Heart right ventricle (tissue), 16 donors: Measurements from ENCODE around the gene AFF2. TPM values are rescaled to one million over a fixed set of nuclear protein-coding genes. Genes with fewer than 3 reads are reported as not detected.
"Not testable (repeated sequence)": the region's sequence is repeated elsewhere in the genome, so short reads cannot be mapped to it uniquely, and the experiment has no call there.

ENCODE experiments used
- ATAC-seq, 8 donors: fragments of 200-7000 bp; cut with Tn5 transposase; one replicate each; pipeline ENCODE4 v1.9.1; 2020; ENCODE audit warnings: mild to moderate bottlenecking in 8 of 8, moderate library complexity in 8 of 8, moderate number of reproducible peaks in 1 of 8
- DNase-seq, 2 donors: peaks; one replicate each; pipeline ENCODE4 v3.0.0-alpha.2; 2020
- H3K27ac ChIP-seq, 10 donors: fragments of 200-600 bp; sonication (generic) in 2 of 10; one replicate each; pipeline versions ENCODE4 v1.5.0 to v1.8.0; 2020 to 2022; ENCODE audit warnings: mild to moderate bottlenecking in 3 of 10
- H3K27me3 ChIP-seq, 7 donors: fragments of 200-600 bp; one replicate each; pipeline ENCODE4 v1.8.0; 2021 to 2022; ENCODE audit warnings: mild to moderate bottlenecking in 2 of 7
- H3K36me3 ChIP-seq, 9 donors: fragments of 200-600 bp; sonication (generic) in 1 of 9; one replicate each; pipeline versions ENCODE4 v1.5.0 to v1.8.0; 2020 to 2022; ENCODE audit warnings: mild to moderate bottlenecking in 2 of 9
- H3K4me1 ChIP-seq, 9 donors: fragments of 200-600 bp; sonication (generic) in 1 of 9; one replicate each; pipeline versions ENCODE4 v1.5.0 to v1.8.0; 2020 to 2022; ENCODE audit warnings: mild to moderate bottlenecking in 4 of 9
- H3K4me3 ChIP-seq, 10 donors: fragments of 200-600 bp; sonication (generic) in 2 of 10; one replicate each; pipeline versions ENCODE4 v1.5.0 to v1.8.0; 2020 to 2022; ENCODE audit warnings: mild to moderate bottlenecking in 7 of 10, moderate library complexity in 2 of 10
- H3K9me3 ChIP-seq, 11 donors: fragments of 200-600 bp in 10 of 11; sonication (generic) in 2 of 11; one replicate each; pipeline versions ENCODE4 v1.5.0 to v1.8.0; 2013 to 2022; ENCODE audit warnings: mild to moderate bottlenecking in 2 of 11, control low read depth in 1 of 11, moderate library complexity in 1 of 11
- WGBS, 2 donors: extraction: QIAGEN DNeasy Blood & Tissue Kit; methylation state at CpG; one replicate each; pipeline ENCODE4 v1.1.7; 2013; ENCODE audit warnings: inconsistent platforms in 1 of 2; 5-methylcytosine and 5-hydroxymethylcytosine counted together
- intact Hi-C, 10 donors: fragments of 100-400 bp; cut with DNase I; formaldehyde crosslinking; loops; one replicate each; pipeline versions ENCODE4 v1.11.1 to v1.14.2; 2022
- polyA plus RNA-seq, 2 donors: library from polyadenylated mRNA; stranded (reverse); fragments of 200-250 nt; gene quantifications; one replicate each; pipeline ENCODE4 v1.2.3, GENCODE V29; 2013
- total RNA-seq, 10 donors: library from RNA; stranded (reverse); fragmentation: NEBNext Ultra II Directional in 3 of 10; extraction: Animal tissue kit (Norgen Biotek cat#: 25700) in 3 of 10; gene quantifications; one replicate each; pipeline versions ENCODE4 v1.2.1 to v1.2.4, GENCODE V29; 2021 to 2023
- TF ChIP-seq, protein P1 (sequence below), 9 donors: fragments of 200-600 bp; sonication (generic) in 2 of 9; IDR thresholded peaks; one replicate each; pipeline versions ENCODE4 v1.5.0 to v1.8.0; 2021 to 2022; ENCODE audit warnings: antibody characterized with exemption in 9 of 9, mild to moderate bottlenecking in 5 of 9, moderate library complexity in 1 of 9
- donor health status: Arrhythmogenic right ventricular cardiomyopathy.
- donor health status: ischemic (EF 13 %, LVEDD 7.1; RV severe dilation, severe dysfunction).
- donor health status: healthy with polysubstance abuse.
- donor health status: DM: no; HTN: yes; CAD: no.
- donor health status: DM: no; HTN: no; CAD: no.
- donor health status: ischemic (EF 25% LVEDD 6.9; RV normal size, moderate dysfunction).
- donor health status: ischemic (EF 25% LVEDD 5.7; RV mildly dilated, moderate dysfunction).
- donor health status: healthy.
- donor health status: DM: yes; HTN: yes; CAD: no.
- donor health status: Ischemic cardiomyopathy.
- donor health status: ischemic (EF 35%, LVEDD 5.7; RV mildly dilated, moderate dysfunction).
- donor health status: nonischemic (EF 11% LVEDD 7.7; RV severe dilation, severe dysfunction).
- donor health status: DM: yes; HTN: yes; CAD: no.
- donor health status: PGD.
- donor health status: ischemic (EF 29% LVEDD 5.4; RV normal size, mild dysfunction).
- donor health status: nonischemic (EF 23%, LVEDD 6.1; RV moderate dilation, normal function).

AFF2 gene
- total and polyA plus RNA-seq, 12 donors = 0.01 to 0.59 (median 0.20) TPM; not detected in 2

DNA sequence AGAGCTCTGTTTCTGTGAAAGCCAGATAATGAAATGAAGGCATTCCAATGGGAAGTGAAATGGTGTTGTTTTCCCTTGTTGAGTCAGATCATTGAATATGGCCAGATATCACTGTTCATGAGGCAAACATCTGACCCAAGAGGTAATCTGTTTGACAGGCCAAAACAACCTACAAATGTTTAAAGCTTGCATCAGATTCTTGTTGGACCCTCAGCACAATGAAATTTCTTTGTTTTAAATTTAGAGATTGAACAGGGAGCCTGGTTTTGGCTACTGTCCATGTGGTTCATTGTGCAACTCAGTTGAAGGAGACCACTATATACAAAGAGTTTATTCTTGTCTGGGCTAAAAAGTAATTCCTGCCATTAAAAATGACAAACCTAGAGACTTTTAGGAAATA lies 159.1 kb downstream of the AFF2 start:
- Histone ChIP-seq H3K4me3 (no peak overlapping the region), H3K36me3 (no peaks in the 10 kb centered on the region), H3K27me3 (no peaks in the 10 kb centered on the region), H3K4me1 (no peaks in the 10 kb centered on the region), H3K27ac (no peak overlapping the region), H3K9me3 (no peaks in the 10 kb centered on the region)
- intact Hi-C loops = no loop called here
- DNase-seq (no peak), ATAC-seq (no peak)
- TF ChIP-seq, protein P1, sequence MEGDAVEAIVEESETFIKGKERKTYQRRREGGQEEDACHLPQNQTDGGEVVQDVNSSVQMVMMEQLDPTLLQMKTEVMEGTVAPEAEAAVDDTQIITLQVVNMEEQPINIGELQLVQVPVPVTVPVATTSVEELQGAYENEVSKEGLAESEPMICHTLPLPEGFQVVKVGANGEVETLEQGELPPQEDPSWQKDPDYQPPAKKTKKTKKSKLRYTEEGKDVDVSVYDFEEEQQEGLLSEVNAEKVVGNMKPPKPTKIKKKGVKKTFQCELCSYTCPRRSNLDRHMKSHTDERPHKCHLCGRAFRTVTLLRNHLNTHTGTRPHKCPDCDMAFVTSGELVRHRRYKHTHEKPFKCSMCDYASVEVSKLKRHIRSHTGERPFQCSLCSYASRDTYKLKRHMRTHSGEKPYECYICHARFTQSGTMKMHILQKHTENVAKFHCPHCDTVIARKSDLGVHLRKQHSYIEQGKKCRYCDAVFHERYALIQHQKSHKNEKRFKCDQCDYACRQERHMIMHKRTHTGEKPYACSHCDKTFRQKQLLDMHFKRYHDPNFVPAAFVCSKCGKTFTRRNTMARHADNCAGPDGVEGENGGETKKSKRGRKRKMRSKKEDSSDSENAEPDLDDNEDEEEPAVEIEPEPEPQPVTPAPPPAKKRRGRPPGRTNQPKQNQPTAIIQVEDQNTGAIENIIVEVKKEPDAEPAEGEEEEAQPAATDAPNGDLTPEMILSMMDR (IDR thresholded peaks at IDR 0.05) = no peak

DNA sequence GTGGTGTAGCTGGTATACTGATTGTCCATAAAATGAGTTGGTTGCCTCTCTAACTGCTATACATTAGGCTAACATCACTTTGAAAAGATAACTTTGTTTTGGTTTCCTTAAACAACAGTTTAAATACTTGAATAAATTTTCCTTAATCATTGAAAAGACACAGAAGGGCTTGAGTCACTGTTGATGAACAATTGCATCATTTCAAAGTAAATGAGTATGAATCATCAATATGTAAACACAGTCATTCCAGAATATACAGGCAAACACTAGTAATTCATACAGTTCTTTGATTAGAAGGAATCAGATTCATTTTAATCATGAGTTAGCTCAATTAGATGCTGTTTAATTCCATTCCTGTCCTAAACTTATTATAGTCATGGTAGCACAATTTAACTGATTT lies 160.6 kb downstream of the AFF2 start:
- intact Hi-C loops = no loop called here
- no peak for ATAC-seq
- TF ChIP-seq, protein P1 (IDR thresholded peaks at IDR 0.05) = no peak
- Histone ChIP-seq H3K4me1 (no peaks in the 10 kb centered on the region), H3K9me3 (no peaks in the 10 kb centered on the region), H3K27me3 (no peaks in the 10 kb centered on the region), H3K27ac (no peak overlapping the region), H3K36me3 (no peaks in the 10 kb centered on the region), H3K4me3 (no peak overlapping the region)
- no peak for DNase-seq

DNA sequence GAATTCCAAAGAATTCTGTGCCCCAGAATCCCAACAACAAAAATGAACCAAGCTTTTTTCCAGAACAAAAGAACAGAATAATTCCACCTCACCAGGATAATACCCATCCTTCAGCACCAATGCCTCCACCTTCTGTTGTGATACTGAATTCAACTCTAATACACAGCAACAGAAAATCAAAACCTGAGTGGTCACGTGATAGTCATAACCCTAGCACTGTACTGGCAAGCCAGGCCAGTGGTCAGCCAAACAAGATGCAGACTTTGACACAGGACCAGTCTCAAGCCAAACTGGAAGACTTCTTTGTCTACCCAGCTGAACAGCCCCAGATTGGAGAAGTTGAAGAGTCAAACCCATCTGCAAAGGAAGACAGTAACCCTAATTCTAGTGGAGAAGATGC lies 161.6 kb downstream of the AFF2 start:
- WGBS, 2 donors = 45 to 77% methylated on average over 1 of the region's 1 CpG
- H3K27me3 ChIP-seq = no peaks in the 10 kb centered on the region
- no peak for ATAC-seq
- DNase-seq = no peak
- H3K36me3 ChIP-seq = no peaks in the 10 kb centered on the region
- TF ChIP-seq, protein P1 (IDR thresholded peaks at IDR 0.05) = no peak
- peaks cover 0 to under 1% (median 0%) of the 10 kb centered on the region in 11 donors for H3K9me3 ChIP-seq
- H3K27ac ChIP-seq = no peak overlapping the region
- no peak overlapping the region for H3K4me3 ChIP-seq
- H3K4me1 ChIP-seq = no peaks in the 10 kb centered on the region
- intact Hi-C loops = no loop called here

DNA sequence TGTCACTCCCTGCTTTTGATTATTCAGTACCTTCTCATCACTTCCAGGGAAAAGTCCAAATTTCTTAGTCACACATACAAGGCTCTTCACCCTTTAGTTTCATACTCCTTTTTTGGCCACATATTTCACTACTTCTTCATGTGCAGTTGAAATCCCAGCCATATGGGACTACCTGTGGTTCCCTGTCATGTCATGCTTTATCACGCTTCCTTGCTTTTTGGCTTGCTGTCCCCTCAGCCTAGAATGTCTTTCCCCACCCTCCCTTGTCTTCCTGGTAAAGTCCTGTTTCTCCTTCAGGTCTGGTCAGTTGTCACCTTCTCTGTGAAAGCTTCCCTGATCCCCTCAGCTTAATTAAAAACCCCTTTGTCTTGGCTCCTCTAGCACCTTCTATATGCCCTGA lies 163.8 kb downstream of the AFF2 start:
- no peak for DNase-seq
- H3K27ac ChIP-seq = no peak overlapping the region
- intact Hi-C loops = no loop called here
- no peak for ATAC-seq
- TF ChIP-seq, protein P1 (IDR thresholded peaks at IDR 0.05) = no peak
- peaks cover 0 to 21% (median 0%) of the 10 kb centered on the region in 11 donors for H3K9me3 ChIP-seq
- H3K4me3 ChIP-seq = no peak overlapping the region
- no peaks in the 10 kb centered on the region for H3K36me3 ChIP-seq
- H3K27me3 ChIP-seq = no peaks in the 10 kb centered on the region
- no peaks in the 10 kb centered on the region for H3K4me1 ChIP-seq
- WGBS, 2 donors = 92 to 96% methylated on average over 1 of the region's 1 CpG

DNA sequence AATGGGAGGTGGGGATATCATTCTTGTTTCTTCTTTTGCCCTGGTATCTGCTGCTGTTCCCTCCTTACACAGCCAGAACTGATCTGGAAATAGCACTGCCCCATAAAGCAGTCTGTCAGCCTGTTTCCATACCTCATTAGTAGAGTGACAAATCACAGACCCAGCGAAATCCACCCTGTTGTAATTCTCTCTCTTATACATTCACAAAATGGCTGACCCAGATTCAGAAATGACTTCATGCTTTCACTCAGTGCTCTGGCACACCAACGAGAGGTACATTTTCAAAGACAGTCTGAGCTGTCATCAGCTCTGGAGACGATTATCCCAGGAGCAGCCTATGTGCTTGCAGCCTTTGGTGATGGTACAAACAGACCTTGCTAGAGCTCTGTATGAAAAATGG lies 164.6 kb downstream of the AFF2 start:
- 43 to 44% methylated on average over 3 of the region's 3 CpGs for WGBS, 2 donors
- no peaks in the 10 kb centered on the region for H3K27me3 ChIP-seq
- no peak for ATAC-seq
- TF ChIP-seq, protein P1 (IDR thresholded peaks at IDR 0.05) = no peak
- intact Hi-C loops = no loop called here
- no peaks in the 10 kb centered on the region for H3K36me3 ChIP-seq
- no peak for DNase-seq
- H3K9me3 ChIP-seq = peaks cover 0 to 29% (median 5%) of the 10 kb centered on the region in 11 donors
- H3K4me3 ChIP-seq = no peak overlapping the region
- H3K27ac ChIP-seq = no peak overlapping the region
- no peaks in the 10 kb centered on the region for H3K4me1 ChIP-seq

DNA sequence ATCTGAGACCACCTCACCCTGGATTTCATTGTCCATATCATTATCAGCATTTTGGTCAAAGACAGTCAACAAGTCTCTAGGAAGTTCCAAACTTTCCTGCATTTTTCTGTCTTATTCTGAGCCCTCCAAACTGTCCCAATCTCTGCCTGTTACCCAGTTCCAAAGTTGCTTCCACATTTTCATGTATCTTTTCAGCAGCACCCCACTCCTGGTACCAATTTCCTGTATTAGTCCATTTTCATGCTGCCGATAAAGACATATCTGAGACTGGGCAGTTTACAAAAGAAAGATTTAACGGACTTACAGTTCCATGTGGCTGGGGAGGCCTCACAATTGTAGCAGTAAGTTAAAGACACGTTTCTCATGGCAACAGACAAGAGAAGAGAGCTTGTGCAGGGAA lies 168.8 kb downstream of the AFF2 start:
- DNase-seq, H3K4me1 ChIP-seq, intact Hi-C loops, H3K4me3 ChIP-seq, ATAC-seq, H3K27me3 ChIP-seq, H3K27ac ChIP-seq, H3K36me3 ChIP-seq: not testable (repeated sequence)
- peaks cover 0 to 29% (median 5%) of the 10 kb centered on the region in 11 donors for H3K9me3 ChIP-seq
- WGBS, 2 donors = 85 to 86% methylated on average over 3 of the region's 3 CpGs
